MV-4-11 (cell line): ENCODE results near the gene LRIT3.
A peak's percentile ranks its signal among the peaks of the same experiment; 100 is the strongest.

Experiments
- DNase-seq: peaks from one replicate; lab custom pipeline; 2025; lab: John Stamatoyannopoulos, UW

The LRIT3 gene

DNA sequence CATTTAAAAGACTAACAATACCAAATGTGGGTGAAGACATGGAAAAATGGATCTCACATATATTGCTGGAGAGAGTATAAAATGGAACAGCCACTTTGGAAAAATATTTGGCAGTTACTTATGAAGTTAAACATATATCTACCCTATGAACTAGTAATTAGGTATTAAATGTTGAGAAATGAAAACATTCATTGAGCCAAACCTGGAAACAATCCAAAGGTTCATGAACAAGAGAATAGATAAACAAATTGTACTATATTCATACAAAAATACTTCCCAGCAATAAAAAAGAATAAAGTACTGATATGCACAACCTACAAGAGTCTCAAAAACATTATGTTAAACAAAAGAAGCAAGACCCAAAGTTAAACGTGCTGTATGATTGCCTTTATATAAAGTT, 60.8 kb downstream of the LRIT3 start:
- DNase-seq: no peak

DNA sequence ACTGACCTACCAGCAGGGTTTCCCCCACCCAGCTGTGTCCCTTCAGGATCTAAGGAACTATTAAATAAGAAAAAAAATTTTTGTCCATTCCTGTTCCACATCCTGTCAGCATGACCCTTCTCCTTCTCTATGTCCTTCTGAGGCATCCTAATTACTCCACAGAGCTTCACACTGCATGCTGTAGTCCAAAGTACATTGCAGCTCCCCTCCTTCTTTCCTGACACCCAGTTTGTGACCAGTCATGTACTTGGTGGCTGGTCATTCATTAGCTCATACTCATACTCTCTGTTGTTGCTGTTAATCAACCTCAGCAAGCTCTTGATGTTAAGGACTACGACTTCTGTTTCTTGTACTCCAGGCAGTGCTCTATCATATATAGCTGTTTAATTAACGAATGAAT, 62.3 kb downstream of the LRIT3 start:
- no peak for DNase-seq

DNA sequence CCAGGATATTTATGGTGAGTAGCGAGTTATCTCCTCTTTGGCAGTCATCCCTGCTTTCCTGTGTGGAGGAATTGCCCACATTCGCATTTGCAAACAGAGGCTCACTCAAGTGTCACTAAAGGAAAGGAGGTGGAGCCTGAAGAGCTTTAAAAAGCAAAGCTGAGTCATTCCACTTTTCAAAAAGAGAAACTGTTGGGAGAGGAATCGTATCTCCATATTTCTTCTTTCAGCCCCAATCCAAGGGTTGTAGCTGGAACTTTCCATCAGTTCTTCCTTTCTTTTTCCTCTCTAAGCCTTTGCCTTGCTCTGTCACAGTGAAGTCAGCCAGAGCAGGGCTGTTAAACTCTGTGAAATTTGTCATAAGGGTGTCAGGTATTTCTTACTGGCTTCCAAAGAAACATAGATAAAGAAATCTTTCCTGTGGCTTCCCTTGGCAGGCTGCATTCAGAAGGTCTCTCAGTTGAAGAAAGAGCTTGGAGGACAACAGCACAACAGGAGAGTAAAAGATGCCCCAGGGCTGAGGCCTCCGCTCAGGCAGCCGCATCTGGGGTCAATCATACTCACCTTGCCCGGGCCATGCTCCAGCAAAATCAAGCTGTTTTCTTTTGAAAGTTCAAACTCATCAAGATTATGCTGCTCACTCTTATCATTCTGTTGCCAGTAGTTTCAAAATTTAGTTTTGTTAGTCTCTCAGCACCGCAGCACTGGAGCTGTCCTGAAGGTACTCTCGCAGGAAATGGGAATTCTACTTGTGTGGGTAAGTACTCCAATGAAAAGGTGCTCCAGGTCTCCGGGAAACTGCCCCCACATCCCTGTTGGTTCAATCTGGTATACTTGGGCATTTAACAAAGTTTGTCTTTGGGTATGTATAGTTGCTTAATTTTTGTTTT, 65.0 kb downstream of the LRIT3 start, which contains the start of gene EGF:
Gene EGF (plus strand): TSS at position 178 of the 890 bp plus-strand sequence. CDS start 453 bp downstream, at position 631.
- peak; percentile 6 for DNase-seq

DNA sequence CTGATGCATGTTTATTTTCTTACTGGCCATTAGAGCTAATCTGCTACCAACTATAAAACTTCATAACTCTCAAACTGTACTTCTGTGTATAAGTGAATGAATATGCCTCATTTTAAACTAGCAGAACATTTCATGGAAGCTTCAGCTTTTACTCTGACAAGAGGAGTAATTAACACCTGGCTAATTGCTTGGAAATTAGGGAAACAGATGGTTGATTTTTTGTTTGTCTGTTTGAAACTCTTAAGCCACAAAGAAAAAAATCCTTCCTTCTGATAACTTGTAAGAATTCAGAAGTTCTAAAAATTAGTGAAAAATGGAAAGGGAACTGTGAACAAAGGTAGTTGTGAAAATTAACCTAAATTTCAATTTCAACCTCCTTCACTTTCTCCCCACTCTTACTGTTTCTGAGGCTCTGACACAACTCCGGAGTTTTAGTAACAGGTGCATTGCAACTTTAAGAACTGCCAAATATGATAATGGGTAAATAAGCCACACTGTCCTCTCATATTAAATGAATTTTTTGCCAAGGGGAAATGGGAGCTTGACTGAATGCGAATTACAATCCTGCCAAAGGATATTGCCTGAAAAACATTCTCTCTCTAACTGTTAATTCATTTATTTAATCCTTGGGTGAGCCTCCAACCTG, 65.8 kb downstream of the LRIT3 start:
- no peak for DNase-seq

DNA sequence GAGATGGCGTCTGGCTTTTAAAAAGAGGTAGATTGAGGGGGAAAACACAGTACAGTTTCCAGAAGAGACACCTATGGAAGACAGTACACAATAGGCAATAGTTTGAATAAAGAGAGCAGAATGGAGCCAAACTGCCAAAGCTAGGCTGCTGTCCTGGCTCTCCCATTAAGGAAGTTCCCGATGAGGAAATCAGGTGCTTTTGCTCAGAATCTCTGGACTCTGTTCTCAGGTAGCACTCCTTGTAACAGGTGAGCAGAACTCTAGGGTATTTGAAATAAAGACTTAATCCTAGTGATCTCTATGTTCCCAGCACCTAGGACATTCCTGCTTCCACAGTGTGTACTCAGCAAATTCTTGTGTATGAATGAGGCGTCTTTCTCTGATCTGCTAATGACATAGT, 66.4 kb downstream of the LRIT3 start:
- DNase-seq: no peak

DNA sequence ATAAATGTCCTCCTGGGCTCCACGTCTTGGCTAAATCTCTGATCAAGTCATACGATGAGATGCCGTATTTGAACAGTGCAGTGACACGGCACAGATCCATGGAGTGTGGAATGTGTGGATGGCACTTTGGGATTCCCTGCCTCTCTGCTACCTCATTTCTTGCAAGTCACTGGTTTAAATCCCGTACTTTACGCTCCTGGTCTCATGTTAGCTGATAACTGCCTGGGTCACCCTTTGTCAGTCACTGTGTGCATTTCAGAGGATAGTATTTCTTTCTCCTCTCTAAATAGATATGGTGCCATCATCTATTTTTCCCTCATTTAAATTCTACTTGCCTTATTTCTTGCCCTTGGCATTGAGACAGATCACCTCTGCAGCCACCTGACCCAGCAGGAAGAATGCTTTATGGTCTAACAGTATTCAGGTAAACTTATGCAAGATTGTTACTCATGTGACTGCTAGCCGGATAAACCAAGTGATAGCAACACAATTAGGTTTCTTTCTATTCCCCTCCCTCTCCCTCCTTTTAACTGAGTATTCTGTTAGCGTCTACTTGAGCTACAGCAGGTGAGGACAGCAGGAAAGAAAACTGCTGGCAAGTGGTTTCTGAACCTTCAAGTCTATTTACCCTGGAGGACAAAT, 67.6 kb downstream of the LRIT3 start:
- DNase-seq: no peak

DNA sequence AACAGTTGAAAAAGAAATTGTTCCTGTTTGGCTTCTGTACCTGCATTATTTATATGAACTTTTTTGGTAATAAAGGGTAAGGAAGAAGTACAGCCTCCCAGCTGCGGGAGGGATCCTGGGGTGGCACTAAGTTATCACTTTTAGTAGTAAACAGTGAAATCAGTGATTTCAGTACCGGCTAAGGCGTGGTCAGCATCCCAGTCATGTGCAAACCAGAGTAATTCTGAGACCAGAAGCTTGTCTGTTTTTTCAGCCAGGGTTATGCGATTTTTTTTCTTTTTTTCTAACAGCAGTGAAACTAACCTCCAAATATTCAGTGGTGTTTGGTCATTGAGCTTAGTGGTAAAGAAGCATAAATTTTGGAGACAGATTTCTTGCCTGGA, 68.1 kb downstream of the LRIT3 start:
- DNase-seq: no peak

DNA sequence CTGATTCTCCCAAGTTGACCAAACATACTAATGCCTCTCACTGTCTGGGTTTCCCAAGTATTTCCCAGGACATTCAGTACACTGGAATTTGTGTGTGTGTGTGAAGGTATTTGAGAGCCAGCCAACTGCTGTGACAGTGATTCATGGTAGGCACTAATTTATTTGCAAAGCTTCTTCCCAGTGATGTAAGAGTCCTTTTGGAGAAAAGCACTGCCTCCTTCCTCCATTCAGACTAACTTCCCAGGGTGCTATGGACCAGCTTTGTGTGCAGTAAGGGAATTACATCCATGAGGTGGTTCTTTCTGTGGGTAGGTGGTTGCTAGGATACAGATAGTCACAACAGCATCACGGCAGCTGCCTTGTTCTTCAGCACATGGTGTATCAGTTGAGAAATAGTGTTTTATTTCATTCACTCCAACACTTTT, 73.5 kb downstream of the LRIT3 start:
- no peak for DNase-seq
